GM12878 (cell line): ENCODE results near the gene DYSF.

Experiments
- CBFB ChIP-seq: IDR thresholded peaks from 2 replicates; pipeline ENCODE4 v1.6.1; 2016; ENCODE audit warnings: antibody characterized with exemption, low read depth
- RBBP5 ChIP-seq: fragments of 200-600 bp; sonication (generic); conservative IDR thresholded peaks from 2 replicates; pipeline ENCODE4 v1.6.1; 2016
- TF ChIP-seq, protein P1 (sequence below): IDR thresholded peaks from 2 replicates; pipeline ENCODE4 v1.6.1; 2011; ENCODE audit warnings: low read depth, low read length, improper control_type of control experiment, borderline replicate concordance

DNA sequence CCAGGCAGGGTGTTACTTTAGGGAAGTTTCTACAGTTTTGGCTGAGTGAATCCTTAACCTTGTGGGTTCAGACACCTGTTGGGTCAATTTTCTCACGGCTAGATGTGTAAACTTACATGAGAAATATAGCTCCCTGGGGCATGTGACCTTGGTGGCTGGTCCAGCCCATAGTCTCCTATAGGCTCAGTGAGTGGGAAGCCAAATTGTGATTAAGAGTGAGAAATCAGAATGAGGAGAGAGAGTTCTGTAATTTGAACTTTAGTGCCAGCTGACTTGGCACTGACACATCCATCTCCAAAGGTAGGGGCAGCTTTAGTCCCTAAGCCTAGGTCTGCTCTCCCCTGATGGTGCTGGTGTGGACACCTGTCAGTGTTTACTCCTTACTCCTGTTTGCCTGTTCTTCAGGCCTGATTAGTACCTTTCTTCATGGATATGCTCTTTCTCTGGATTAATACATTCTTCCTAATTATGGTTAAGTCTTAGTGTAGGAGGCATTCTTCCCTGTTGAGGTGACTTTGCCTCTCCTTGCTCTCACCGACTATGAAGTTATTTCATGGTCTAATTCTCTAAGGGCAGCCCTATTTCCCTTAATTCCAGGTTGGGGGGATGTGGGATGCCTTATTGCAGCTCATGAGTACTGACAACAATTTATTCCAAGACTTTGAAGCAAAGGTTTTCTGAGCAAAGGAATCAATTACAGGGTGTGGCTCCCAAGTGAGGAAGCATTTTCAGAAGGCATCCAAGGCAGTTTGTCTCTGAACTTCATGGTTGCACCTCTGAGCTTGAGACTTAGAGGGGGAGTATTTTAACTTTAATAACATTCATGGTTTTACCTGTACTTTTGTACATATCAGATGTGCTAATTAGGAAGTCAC is 177.3 kb downstream of the DYSF start:
- TF ChIP-seq, protein P1, sequence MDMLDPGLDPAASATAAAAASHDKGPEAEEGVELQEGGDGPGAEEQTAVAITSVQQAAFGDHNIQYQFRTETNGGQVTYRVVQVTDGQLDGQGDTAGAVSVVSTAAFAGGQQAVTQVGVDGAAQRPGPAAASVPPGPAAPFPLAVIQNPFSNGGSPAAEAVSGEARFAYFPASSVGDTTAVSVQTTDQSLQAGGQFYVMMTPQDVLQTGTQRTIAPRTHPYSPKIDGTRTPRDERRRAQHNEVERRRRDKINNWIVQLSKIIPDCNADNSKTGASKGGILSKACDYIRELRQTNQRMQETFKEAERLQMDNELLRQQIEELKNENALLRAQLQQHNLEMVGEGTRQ = no peak
- TF ChIP-seq RBBP5 (no peak), CBFB (no peak)
